HG03159 (cell line): ENCODE measurements around the gene MAP3K8.
"Not testable (repeated sequence)": the region's sequence is repeated elsewhere in the genome, so short reads cannot be mapped to it uniquely, and the experiment has no call there.

Experiments
- ATAC-seq: cut with Tn5 transposase; IDR thresholded peaks from one replicate; pipeline ENCODE4 v1.9.1; 2021; ENCODE audit warnings: mild to moderate bottlenecking, moderate library complexity; ENCODE audit not compliant: unreplicated experiment

MAP3K8 gene

DNA sequence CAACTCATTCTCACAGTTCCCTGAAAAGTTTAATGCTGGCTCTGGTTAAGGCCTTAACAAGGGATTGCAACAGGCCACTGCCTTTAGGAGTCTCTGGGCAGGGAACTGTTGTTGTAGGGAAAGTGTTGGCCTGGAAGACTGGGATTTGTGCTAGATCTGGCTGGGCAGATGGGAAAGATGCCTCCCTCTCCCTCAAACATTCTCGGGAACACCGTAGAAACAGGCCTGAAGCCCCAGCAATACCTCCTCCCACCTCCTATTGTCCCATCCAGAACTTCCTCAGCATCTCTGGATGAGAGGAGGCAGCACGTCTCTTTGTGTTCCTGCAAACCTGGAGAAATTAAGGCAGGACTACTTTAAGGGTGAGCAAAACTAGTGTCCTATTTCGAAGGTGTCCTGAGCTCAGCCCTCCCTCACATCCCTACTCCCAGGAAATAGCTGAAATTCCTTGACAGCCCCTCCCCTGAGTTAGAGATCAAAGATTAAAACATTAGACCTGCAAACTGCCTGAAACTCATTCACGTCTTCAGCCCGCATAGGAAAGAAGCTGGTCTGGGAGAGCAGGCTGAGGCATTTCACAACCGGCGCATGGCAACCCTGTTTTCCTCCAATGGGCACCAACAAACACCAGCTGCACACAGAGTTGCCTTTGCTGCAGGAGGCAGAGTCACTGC, 10.9 kb upstream of the MAP3K8 start:
- no peak for ATAC-seq

DNA sequence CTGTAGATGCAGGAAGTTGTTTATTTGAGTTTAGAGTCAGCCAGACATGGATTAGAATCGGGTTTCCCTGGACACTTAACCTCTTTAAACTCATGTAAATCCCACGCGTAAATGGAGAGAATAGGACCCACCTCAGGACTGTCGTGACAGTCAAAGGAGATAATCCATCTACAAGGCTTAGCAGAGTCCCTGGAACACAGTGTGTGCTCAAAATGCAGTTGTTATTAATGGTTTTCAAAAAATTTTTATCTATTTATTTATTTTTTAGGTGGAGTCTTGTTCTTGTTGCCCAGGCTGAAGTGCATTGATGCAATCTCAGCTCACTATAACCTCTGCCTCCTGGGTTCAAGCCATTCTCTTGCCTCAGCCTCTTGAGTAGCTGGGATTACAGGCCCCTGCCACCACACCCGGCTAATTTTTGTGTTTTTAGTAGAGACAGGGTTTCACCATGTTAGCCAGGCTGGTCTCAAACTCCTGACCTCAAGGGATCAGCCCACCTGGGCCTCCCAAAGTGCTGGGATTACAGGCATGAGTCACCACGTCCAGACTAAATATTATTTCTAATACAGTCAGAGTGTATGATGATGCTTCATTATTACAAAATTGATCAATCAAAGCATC, 10.2 kb upstream of the MAP3K8 start:
- not testable (repeated sequence) for ATAC-seq

DNA sequence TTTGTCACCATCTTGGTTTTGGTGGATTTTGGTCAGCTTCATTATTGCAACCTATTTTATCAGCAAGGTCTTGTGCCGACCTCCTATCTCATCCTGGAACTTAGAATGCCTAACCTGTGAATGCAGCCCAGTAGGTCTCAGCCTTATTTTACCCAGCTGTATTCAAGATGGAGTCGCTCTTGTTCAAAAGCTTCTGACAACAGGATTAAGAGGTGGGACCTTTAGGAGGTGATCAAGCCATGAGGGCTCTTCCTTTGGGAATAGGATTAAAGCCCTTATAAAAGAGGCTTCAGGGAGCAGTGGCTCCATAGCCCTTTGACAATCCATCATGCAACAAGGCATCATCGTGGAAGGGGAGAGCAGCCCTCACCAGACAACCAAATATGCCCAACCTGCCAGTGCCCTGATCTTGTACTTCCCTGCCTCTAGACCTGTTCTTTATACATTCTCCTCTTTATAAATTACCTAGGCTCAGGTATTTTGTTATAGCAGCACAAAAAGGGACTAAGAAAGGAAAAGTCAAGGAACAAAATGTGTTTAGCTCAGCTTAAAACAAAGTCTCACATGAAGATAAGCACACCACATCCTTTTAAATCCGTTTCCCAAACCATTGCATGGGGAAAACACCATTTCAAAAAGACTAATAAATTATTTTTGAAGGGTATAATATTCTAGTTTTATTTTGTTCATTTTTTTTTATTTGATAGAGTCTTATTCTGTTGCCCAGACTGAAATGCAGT, 8.5 kb upstream of the MAP3K8 start:
- ATAC-seq, result no peak

DNA sequence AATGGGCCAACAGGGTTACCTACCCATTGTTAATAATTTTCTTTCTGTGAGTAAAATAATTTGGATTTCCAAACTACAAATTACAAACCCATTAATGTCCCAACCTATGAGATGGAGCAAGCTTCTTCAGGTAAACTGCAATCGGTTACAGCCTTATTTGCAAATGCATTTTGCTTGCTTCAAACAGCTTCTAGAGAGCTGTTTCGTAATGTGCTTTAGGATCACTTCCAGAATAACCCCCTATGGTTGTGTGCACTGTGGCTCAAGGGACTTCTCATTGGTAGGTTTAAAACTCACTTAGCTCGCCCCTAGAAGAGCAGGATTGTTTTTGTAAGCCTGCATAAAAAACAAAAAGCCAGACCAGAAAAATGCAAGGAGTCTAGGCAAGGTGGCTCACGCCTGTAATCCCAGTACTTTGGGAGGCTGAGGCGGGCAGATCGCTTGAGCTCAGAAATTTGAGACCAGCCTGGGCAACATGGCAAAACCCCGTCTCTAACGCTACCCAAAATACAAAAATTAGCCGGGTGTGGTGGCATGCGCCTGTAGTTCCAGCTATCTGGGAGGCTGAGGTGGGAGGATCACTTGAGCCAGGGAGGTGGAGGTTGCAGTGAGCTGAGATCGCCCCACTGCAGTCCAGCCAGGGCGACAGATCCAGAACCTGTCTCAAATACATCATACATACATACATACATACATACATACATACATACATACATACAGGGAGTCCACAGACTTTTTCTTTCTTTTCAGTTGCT, 3.3 kb upstream of the MAP3K8 start:
- no peak for ATAC-seq

DNA sequence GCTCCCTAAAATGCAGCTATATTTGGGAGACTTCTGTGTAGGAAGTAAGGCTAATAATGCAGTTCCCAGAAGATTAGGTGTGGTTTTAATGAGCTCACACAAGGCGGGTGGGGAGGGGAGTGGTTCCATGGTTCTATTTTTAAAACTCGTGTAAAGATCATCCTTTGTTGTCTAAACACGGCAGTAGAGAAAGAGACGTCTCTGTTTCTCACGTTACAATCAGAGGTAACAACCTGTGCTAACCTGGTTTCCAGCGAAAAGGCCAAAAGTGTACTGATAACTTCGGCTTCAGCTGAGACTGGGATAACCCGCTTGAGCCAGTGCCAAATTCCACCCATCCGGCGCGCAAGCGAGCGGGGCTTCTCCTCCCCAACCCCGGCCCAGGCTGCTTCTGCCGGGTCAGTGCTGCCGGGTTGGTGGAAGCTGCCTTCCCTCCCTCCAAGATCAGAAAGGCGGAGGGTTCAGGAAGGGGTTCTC, 2.5 kb upstream of the MAP3K8 start:
- no peak for ATAC-seq

DNA sequence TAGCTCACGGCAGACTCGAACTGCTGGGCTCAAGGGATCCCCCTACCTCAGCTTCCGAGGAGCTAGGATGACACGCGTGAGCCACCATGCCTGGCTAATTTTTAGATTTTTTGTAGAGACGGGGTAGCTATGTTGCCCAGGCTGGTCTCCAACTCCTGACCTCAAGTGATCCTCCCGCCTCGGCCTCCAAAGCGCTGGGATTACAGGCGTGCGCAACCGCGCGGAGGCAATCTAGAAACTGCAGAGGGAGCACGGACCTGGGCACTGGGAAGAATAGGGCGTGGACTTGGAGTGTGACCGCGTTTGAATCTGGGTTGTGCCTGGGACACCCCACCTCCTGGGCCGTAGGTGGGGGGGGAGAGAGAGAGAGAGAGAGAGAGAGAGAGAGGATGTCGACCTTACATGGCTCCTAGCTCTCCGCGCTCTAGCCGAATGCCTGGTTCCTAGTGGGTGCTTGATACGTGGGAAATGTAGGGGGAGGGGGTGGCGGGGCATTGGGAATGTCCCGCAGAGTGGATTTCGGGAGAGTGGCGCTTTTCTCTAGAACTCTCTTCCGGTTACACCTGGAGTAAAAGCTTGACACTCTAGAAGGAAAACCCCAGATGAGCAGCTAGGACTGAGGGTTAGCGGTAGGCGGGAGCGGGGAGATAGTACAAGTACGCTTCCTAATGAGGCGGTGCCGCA, 1.2 kb upstream of the MAP3K8 start:
- peak; percentile 10 for ATAC-seq

DNA sequence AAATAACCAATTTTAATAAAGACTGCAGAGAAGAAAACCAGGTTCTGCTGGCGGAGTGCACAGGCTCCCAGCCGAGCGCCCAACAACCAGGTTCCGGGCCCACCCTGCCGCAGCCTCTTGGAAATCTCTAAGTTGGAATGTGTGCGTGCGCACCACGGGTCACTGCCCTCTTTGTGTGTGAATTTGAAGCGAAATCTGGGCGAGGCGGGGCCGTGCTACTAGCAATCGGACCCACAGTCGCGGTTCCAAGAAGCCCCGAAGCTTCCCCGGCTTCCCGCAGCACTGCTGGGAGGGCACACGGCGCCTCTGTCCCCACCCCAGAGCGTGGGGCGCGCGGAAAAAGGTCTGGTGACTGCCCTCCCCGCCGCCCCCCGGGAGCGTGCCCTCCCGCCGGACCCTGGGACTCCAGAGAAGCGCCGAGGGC, 666 bp upstream of the MAP3K8 start:
- ATAC-seq, result peak; percentile 25

DNA sequence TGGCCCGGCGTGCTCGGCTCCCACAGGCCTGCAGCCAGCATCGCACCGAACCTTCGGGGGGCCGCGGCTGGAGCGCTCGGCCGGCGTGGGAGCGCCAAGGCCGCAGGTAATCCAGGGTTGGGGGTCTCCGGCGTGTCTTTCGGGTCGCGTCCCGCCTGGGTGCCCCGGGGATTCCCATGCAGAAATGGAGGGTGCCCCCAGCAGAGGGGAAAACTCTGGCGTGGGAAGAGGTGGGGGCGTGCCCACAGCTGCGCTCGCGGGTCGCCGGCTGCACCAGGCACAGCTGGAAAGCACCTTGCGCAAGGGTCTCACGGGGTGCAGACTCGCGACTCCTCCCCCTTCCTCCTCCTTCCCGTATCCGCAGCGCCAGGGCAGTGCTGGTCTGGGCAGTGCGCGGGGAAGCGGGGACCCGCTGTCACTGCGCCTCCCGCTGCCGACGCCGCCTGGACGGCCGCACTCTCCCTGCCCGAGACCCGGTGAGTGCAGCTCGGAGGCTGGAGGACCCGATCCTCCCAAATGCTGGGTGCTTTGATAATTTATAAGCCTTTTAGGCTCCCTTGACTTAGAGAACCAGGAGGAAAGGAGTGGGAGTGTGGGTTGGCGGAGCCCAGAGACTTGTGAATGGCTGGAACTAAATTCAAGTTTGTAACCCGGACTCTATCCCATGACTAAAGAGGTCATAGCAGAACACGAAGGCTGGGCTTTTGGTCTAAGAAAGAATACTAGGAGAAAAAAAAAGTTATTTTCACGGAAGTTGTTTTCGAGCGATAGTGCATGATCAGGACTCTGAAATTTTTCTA, 489 bp downstream of the MAP3K8 start:
- peak; percentile 45 for ATAC-seq

DNA sequence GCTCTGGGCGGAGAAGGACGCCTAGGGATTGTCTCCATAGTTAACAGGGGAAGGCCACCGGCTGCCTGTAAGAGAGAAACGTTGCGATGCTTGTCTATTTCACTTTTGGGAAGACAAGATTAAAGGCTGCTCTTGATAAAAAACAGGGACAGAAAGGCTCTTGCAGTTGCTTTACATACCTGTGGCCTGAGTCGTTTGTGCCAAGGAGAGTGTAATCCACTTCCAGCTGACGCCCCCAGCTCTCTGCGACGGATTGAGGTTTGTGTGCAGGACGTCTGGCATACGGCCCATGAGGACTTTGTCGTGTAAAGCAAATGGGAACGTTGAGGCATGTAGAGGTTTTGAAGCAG, 1.1 kb downstream of the MAP3K8 start:
- ATAC-seq, result no peak

DNA sequence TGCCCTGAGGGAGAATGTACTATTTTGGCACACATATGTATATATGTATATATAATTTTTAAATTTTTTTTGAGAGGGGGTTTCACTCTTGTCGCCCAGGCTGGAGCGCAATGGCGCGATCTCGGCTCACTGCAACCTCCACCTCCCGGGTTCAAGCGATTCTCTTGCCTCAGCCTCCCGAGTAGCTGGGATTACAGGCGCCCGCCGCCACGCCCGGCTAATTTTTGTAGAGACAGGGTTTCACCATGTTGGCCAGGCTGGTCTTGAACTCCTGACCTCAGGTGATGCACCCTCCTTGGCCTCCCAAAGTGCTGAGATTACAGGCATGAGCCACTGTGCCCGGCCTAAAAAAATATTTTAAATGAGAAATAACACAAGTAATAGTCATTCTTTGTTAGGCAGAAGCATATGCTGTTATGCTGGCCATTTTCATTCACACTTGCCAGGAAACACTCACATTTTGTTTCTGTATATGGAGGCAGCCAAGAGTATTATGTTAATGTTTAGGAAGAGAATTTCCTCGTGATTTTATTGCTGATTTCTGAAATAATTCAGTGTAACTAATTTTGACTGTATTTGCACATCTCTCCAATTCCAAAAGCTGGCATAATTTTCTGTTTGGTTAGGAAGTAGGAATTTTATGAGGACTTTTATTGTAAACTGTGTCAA, 1.6 kb downstream of the MAP3K8 start:
- not testable (repeated sequence) for ATAC-seq

DNA sequence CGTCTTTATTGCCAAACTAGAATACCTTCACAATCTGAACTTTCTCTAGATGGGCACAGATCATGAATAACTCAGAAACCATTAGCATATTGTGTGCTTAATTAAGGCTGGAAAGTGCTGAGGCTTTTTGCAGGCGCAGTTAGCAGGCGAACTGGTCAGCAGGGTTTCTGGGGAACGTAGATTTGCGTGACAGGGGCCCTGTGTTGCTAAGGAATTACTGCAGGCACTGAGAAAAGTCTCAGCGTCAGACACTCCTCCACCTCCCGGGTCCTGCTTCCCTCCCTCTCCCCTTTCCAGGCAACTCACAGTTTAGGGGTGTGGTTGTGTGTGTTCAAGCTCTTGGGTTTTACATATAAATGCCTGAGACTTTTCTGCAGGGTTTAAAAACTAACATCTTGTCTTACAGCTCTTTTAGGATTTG, 2.2 kb downstream of the MAP3K8 start:
- ATAC-seq, result no peak

DNA sequence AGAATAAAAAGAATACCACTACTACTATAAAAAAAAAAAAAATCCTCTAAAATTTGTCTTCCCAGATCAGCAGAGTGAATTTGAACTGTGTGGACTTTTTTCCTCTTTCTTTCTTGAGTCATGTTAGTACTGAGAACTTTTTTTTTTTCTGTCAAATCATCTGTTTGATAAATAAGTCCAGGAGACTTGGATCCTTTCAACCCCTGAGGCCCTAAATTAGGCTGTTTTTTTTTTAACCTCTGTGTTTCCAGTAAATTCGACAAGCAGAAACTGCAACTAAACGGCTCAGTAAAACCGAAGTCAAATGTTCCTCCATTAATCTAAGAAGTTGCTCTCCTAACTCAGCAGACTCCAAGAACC, 2.7 kb downstream of the MAP3K8 start:
- ATAC-seq, result no peak

DNA sequence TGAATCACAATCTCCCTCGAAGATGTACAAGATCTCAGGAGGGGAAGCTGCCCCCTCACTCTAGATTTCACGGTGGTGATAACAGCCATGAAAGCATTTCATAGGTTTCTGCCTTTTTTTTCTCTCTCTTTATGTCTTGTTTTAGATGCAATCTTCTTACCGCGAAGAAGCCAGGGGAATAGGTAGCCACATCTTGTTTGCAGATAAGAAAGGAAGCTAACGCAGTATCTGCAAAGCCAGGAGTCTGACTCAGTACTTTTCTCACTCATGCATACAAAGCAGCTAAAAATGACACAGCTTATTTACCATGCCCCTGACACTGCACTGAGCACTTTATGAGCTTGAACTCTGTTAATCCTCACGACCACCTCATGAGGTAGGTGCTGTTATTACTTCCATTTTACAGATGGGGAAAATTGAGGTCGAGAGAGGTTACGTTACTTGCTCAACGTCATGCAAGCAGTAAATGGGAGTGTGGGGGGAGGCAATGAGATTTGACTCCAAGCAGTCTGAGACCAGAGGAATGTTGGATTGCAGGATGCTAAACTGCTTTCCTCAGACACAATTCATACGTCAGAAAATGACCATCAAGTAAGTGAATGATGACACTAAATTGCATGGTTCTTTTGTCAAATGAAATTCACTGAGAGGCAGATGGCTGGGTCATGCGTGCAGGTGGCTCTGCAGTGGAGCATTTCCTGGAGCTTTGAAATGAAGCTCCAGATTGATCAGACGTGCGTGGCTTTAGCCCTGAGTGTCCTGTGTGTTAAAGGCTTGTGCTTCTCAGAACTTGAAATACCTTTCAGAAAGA, 3.3 kb downstream of the MAP3K8 start:
- ATAC-seq, result no peak

DNA sequence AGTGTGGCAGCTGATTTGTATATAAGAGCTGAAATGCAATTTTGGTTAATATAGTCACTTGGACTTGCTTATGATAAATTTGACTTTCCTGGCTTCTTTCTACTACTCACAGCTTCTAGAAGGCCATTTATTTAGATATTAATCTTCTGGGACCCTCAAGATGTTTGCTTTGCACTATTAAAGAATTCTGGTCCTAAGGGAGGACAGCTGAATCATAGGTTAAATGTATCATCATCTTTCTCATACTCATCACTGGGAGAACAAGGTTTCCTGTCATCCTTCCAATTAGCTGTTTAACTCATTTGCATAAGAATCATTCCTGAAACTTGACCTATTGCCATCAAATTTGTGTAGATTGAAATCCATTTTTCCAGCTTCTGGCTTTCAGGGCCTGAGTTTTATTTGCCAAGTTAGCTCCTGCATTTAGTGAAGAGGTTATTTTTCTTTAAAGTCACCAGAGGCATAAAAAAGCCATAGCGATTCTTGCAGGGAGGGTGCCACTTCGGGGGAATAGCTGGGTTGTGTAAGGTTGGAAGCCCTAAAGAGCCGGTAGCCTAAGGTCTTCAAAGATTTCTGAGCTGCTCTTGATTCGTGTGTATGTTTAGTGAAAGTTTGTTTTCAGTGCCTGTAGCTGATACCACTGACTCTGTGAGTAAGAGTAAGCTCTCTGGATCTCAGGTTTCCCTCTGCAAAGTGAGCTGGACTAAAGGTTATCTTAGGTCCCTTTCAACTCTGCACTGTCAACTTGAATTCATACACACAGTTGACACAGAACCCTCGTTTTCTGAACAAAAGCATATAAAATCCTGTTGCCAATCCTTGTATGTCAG, 4.3 kb downstream of the MAP3K8 start:
- ATAC-seq, result no peak

DNA sequence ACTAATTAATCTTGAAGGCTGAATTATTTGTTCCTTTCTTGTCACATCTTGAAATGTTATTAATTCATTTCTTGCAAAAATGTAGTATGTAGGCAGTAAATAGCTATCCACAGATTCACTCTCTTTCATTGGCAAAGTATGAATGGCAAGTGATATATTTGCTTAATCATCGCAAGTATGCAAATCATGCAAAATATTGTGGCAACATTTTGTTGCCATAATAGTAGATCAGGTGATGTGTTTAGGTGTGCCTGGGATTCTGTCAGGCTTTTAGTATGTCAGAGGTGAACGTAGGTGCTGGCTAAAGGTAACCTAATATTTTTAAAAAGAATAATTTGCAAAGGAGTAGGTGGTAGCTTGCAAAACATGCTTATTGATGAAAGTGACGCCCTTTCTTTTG, 5.9 kb downstream of the MAP3K8 start:
- no peak for ATAC-seq

DNA sequence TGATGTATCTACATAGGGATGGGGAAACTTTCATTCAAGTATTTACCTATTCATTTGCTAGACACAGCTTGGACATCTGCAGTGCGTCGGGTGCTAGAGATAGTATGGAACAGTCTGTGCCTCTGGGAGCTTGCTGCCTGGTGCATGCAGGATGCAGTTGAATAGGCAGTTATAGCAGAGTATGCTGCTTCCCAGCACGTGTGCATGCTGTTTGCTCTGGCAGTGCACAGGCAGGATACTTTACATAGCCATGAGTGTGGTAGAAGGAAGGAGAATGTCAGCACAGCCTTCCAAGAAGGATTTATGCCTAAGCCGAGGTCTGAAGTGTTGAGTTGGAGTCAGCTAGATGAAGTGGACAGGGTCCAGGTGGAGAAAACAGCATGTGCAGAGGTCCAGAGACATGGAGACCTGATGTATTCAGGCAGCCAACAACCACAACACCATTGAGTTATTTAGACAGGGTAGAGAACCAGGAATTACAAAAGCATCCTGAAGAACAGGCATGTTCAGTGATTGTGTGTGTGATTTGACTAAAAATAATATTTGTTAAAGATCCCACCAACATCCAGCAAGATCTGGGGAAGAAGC, 8.1 kb downstream of the MAP3K8 start:
- no peak for ATAC-seq

DNA sequence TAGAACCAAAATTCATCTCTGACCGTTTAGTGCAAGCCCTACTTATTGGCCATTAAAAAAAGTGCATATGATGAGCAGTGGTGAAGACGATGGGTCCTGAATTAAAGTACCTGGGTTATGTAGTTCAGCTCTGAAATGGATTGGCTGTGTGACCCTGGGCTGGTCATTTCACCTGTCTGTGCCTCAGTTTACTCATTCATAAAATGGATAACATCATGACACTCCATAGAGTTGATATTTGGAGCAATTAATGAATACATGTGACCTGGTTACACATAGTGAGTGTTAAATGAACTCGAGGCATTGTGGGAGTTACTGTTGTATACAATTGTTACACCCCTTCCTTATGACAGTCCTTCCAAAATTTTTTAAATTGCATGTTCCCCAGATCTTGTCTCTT, 9.1 kb downstream of the MAP3K8 start:
- ATAC-seq, result no peak
